ENCODE results near the gene GUCY1B1.

- TF ChIP-seq, protein P1, sequence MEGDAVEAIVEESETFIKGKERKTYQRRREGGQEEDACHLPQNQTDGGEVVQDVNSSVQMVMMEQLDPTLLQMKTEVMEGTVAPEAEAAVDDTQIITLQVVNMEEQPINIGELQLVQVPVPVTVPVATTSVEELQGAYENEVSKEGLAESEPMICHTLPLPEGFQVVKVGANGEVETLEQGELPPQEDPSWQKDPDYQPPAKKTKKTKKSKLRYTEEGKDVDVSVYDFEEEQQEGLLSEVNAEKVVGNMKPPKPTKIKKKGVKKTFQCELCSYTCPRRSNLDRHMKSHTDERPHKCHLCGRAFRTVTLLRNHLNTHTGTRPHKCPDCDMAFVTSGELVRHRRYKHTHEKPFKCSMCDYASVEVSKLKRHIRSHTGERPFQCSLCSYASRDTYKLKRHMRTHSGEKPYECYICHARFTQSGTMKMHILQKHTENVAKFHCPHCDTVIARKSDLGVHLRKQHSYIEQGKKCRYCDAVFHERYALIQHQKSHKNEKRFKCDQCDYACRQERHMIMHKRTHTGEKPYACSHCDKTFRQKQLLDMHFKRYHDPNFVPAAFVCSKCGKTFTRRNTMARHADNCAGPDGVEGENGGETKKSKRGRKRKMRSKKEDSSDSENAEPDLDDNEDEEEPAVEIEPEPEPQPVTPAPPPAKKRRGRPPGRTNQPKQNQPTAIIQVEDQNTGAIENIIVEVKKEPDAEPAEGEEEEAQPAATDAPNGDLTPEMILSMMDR (IDR thresholded peaks at IDR 0.05), result no peak
- TF ChIP-seq POLR2A (IDR thresholded peaks at IDR 0.05) (no peak), POLR2AphosphoS5 (IDR thresholded peaks at IDR 0.05) (no peak)
Measured at GRCh38 chr4:155837203-155837796, 78.5 kb downstream of the GUCY1B1 start.
